HG02973 (cell line): ENCODE measurements around the gene GGTLC3.
A peak's percentile ranks its signal among the peaks of the same experiment; 100 is the strongest.
"Not testable (repeated sequence)": the region's sequence is repeated elsewhere in the genome, so short reads cannot be mapped to it uniquely, and the experiment has no call there.

Experiments used
- ATAC-seq: cut with Tn5 transposase; IDR thresholded peaks from one replicate; pipeline ENCODE4 v1.9.1; 2021; ENCODE audit warnings: moderate library complexity; ENCODE audit not compliant: unreplicated experiment

GGTLC3 gene

GRCh38 chr22:18518061-18518460, at the start of gene GGTLC3:
TSS of gene GGTLC3 (minus strand) at chr22:18518161. CDS start at chr22:18517897, 264 bp downstream.
- not testable (repeated sequence) for ATAC-seq

GRCh38 chr22:18560099-18560974, 42.4 kb upstream of the GGTLC3 start:
- not testable (repeated sequence) for ATAC-seq

GRCh38 chr22:18558939-18559338, 41.0 kb upstream of the GGTLC3 start:
- ATAC-seq: not testable (repeated sequence)

- ATAC-seq: not testable (repeated sequence)
Measured at GRCh38 chr22:18558516-18558915, 40.6 kb upstream of the GGTLC3 start.

- ATAC-seq: not testable (repeated sequence)
Measured at GRCh38 chr22:18554280-18555256, 36.6 kb upstream of the GGTLC3 start.

- not testable (repeated sequence) for ATAC-seq
Measured at GRCh38 chr22:18552839-18553597, 35.1 kb upstream of the GGTLC3 start.

GRCh38 chr22:18551046-18551445, 33.1 kb upstream of the GGTLC3 start:
- ATAC-seq: not testable (repeated sequence)

- not testable (repeated sequence) for ATAC-seq
Measured at GRCh38 chr22:18549458-18550179, 31.7 kb upstream of the GGTLC3 start.

GRCh38 chr22:18544615-18545014, 26.7 kb upstream of the GGTLC3 start:
- ATAC-seq: not testable (repeated sequence)

- ATAC-seq: not testable (repeated sequence)
Measured at GRCh38 chr22:18543400-18543799, 25.4 kb upstream of the GGTLC3 start.

- ATAC-seq: not testable (repeated sequence)
Measured at GRCh38 chr22:18539994-18540393, 22.0 kb upstream of the GGTLC3 start.

- not testable (repeated sequence) for ATAC-seq
Measured at GRCh38 chr22:18534315-18534714, 16.4 kb upstream of the GGTLC3 start.

- ATAC-seq: not testable (repeated sequence)
Measured at GRCh38 chr22:18533633-18534032, 15.7 kb upstream of the GGTLC3 start.

GRCh38 chr22:18529416-18530145, 11.6 kb upstream of the GGTLC3 start:
- peak; percentile 2 for ATAC-seq

- ATAC-seq: peak; percentile 76
Measured at GRCh38 chr22:18528597-18529415, 10.8 kb upstream of the GGTLC3 start.

GRCh38 chr22:18527752-18528596, 10.0 kb upstream of the GGTLC3 start, which contains the start of gene TMEM191B:
TSS of gene TMEM191B (plus strand) at chr22:18527802. CDS start at chr22:18527981, 179 bp downstream.
- peak; percentile 15 for ATAC-seq

GRCh38 chr22:18523328-18523727, 5.4 kb upstream of the GGTLC3 start:
- ATAC-seq: not testable (repeated sequence)
